LNCaP clone FGC (cell line): ENCODE data around the gene MS4A15.

Source experiments
- DNase-seq: peaks from one replicate; pipeline ENCODE4 v3.0.0-alpha.2; 2011; ENCODE audit warnings: low read depth
- H3K4me3 ChIP-seq: 2 replicates; pipeline ENCODE4 v1.5.1; 2011; ENCODE audit warnings: mild to moderate bottlenecking, low read depth, low read length, control low read depth
- CTCF ChIP-seq: IDR thresholded peaks from 2 replicates; pipeline ENCODE4 v1.5.1; 2012; ENCODE audit warnings: mild to moderate bottlenecking; ENCODE audit not compliant: control insufficient read depth, insufficient read depth; ENCODE audit errors: extremely low read depth

The MS4A15 gene

GRCh38 chr11:60740573-60740972 lies 16.1 kb upstream of the MS4A15 start:
- no peak for TF ChIP-seq CTCF
- H3K4me3 ChIP-seq: no peak overlapping the region
- DNase-seq: no peak

GRCh38 chr11:60741421-60741820 lies 15.2 kb upstream of the MS4A15 start:
- H3K4me3 ChIP-seq: no peak overlapping the region
- DNase-seq: no peak
- no peak for TF ChIP-seq CTCF

- TF ChIP-seq CTCF: no peak
- no peak for DNase-seq
Measured at GRCh38 chr11:60743058-60743457, 13.6 kb upstream of the MS4A15 start.

GRCh38 chr11:60744114-60744513 lies 12.6 kb upstream of the MS4A15 start:
- no peak for TF ChIP-seq CTCF
- H3K4me3 ChIP-seq: no peak overlapping the region
- DNase-seq: no peak

More at GRCh38 chr11:60743058-60743457, 13.6 kb upstream of the MS4A15 start:
- no peak overlapping the region for H3K4me3 ChIP-seq

GRCh38 chr11:60747359-60747873 lies 9.3 kb upstream of the MS4A15 start:
- DNase-seq: no peak
- no peak for TF ChIP-seq CTCF
- no peak overlapping the region for H3K4me3 ChIP-seq

- no peak overlapping the region for H3K4me3 ChIP-seq
- no peak for DNase-seq
- no peak for TF ChIP-seq CTCF
Measured at GRCh38 chr11:60748225-60748624, 8.4 kb upstream of the MS4A15 start.

- DNase-seq: no peak
- H3K4me3 ChIP-seq: no peak overlapping the region
- no peak for TF ChIP-seq CTCF
Measured at GRCh38 chr11:60748821-60749220, 7.8 kb upstream of the MS4A15 start.
